ENCODE measurements around the gene UBL7. TPM values are rescaled to one million over a fixed set of nuclear protein-coding genes. Genes with fewer than 3 reads are reported as not detected.

The UBL7 gene
- total RNA-seq (2021) = 73.9 and 89.6 TPM in 2 replicates
- percentile 53 among the genes with signal in this experiment for Bru-seq, nascent RNA
- percentile 48 among the genes with signal in this experiment for BruChase-seq, experiment 1, labeled RNA remaining after a 2-hour chase
- BruChase-seq, experiment 2, labeled RNA remaining after a 6-hour chase = percentile 65 among the genes with signal in this experiment
- long read RNA-seq, transcript UBL7-209 (11 exons, 1,720 nt) = minor isoform, 5 of 287 reads
- long read RNA-seq, transcript UBL7-202 (11 exons, 1,427 nt) = minor isoform, 87 of 287 reads
- long read RNA-seq, transcript UBL7-201 (11 exons, 1,360 nt) = major isoform, 91 of 287 reads
- long read RNA-seq, partial matches to known transcripts = 48 of 287 reads
- long read RNA-seq, other reads (novel, unspliced or antisense) = 53 of 287 reads

DNA sequence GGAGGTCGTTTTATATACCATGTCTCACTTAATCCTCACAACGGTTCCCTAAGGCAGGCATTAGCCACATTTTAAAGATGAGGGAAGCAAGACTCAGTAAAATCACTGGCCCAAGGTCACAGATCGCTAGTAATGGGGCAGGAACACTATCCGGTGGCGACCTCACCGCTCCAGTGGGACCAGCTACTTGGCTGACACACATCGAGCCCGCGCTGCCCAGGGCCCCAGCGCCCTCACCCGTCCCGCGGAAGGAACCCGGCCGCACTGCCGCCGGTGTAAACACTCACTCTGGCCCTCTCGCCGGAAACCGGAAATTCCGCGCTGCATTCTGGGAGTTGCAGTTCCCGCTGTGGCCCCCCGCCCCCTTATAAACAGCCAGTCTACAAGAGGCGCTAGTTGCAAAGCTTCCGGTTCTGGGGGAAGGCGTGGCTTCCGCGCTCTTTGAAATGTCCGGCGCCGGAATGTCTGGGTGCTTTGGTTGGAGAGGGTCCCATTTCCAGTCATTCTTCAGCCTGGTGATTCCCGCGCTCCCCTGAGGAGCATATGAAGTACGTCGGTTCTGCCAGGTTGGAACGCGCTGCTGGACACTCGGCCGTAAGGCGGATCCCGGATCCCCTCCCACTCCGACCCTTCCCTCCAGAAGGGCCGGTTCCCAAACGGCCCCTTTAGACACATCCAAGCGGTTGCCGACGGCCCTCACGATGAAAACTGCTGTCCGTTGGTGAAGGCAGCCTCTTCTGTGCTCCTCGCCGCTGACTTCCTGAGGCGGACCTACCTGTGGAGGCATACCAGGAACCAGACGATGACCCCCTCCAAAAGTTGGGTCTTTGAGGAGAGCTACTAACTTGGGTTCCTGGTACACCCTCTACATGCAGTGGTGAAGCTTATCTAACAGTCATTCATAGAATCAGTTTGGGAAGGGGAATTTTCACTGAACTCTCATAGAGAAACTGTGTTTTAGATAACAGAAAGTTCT lies at the start of gene UBL7:
Gene UBL7, minus strand, starts transcription at position 290 of the 976 bp plus-strand sequence. CDS start 2,293 bp downstream, outside the sequence.
- POLR2A ChIA-PET (ENCODE audit: unreplicated experiment) = interaction anchor here (0.6 to 0.7 kb wide), 2 partner anchors 137 to 155 kb away, joined by 3 to 7 read pairs; no protein-coding TSS in a partner anchor
- H2AFZ ChIP-seq = peak within 1 kb of the TSS; percentile 88
- peaks cover 9% of the 10 kb centered on the region for H3K79me2 ChIP-seq (ENCODE audit: low read depth)
- peak within 1 kb of the TSS; percentile 41 for H3K27ac ChIP-seq
- no peaks in the 10 kb centered on the region for H3K36me3 ChIP-seq (ENCODE audit: low read depth)
- peak within 1 kb of the TSS; percentile 73 for H3K4me3 ChIP-seq
- H3F3A ChIP-seq (ENCODE audit: insufficient read depth, low read depth) = 0 out of 2 replicates have a peak, but pooled peaks cover 11% of the 10 kb centered on the region
- CTCF ChIA-PET = interaction anchor here (0.6 to 1.1 kb wide), 4 partner anchors 22 to 102 kb away, joined by 3 to 5 read pairs (median 3); no protein-coding TSS in a partner anchor
- no peaks in the 10 kb centered on the region for H3K27me3 ChIP-seq (ENCODE audit: insufficient read depth, low read depth)
- no peaks in the 10 kb centered on the region for H3K9me3 ChIP-seq (ENCODE audit: insufficient read depth, low read depth)
- DNase-seq = peak; percentile 90 to 95
- H3K4me1 ChIP-seq (replicated peaks; ENCODE audit: insufficient read depth) = 0 out of 2 replicates have a peak, but pooled peaks cover 7% of the 10 kb centered on the region
- H3K4me2 ChIP-seq = peak within 1 kb of the TSS; percentile 97
- TF ChIP-seq EZH2 (IDR thresholded peaks at IDR 0.05; ENCODE audit: low read depth) = no peak
- TF ChIP-seq, protein P1, sequence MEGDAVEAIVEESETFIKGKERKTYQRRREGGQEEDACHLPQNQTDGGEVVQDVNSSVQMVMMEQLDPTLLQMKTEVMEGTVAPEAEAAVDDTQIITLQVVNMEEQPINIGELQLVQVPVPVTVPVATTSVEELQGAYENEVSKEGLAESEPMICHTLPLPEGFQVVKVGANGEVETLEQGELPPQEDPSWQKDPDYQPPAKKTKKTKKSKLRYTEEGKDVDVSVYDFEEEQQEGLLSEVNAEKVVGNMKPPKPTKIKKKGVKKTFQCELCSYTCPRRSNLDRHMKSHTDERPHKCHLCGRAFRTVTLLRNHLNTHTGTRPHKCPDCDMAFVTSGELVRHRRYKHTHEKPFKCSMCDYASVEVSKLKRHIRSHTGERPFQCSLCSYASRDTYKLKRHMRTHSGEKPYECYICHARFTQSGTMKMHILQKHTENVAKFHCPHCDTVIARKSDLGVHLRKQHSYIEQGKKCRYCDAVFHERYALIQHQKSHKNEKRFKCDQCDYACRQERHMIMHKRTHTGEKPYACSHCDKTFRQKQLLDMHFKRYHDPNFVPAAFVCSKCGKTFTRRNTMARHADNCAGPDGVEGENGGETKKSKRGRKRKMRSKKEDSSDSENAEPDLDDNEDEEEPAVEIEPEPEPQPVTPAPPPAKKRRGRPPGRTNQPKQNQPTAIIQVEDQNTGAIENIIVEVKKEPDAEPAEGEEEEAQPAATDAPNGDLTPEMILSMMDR (conservative IDR thresholded peaks at IDR 0.05) = no peak
- H4K20me1 ChIP-seq (ENCODE audit: insufficient read depth) = no peaks in the 10 kb centered on the region
- BruUV-seq (replicated peaks) = TSS peak; percentile 81
- intact Hi-C loops (cut with micrococcal nuclease; ENCODE audit: unreplicated experiment) = loop anchor here (1.0 kb wide), 2 partner anchors 80 to 154 kb away; partner anchors contain the start of genes ARID3B and CLK3
- H3K9me2 ChIP-seq (ENCODE audit: insufficient read depth) = no peaks in the 10 kb centered on the region

GRCh38 chr15:74506515-74506840 lies 45.5 kb upstream of the UBL7 start:
- TF ChIP-seq EZH2 (IDR thresholded peaks at IDR 0.05; ENCODE audit: low read depth) = no peak
- TF ChIP-seq, protein P1 (conservative IDR thresholded peaks at IDR 0.05) = no peak
- intact Hi-C loops (cut with micrococcal nuclease; ENCODE audit: unreplicated experiment) = no loop called here
- ChIA-PET POLR2A (ENCODE audit: unreplicated experiment) (no interaction called here), CTCF (no interaction called here)
- H3K9me2 ChIP-seq (ENCODE audit: insufficient read depth) = no peaks in the 10 kb centered on the region
- no peaks in the 10 kb centered on the region for H3K36me3 ChIP-seq (ENCODE audit: low read depth)
- H3K27me3 ChIP-seq (ENCODE audit: insufficient read depth, low read depth) = no peaks in the 10 kb centered on the region
- no peak overlapping the region for H3K4me3 ChIP-seq
- DNase-seq = no peak
- H4K20me1 ChIP-seq (ENCODE audit: insufficient read depth) = no peaks in the 10 kb centered on the region
- no peak overlapping the region for H2AFZ ChIP-seq
- no peaks in the 10 kb centered on the region for H3K4me1 ChIP-seq (replicated peaks; ENCODE audit: insufficient read depth)
- no TSS peak for BruUV-seq (replicated peaks)
- no peaks in the 10 kb centered on the region; the same call in 1 of the 2 replicates for H3F3A ChIP-seq (ENCODE audit: insufficient read depth, low read depth)
- no peak overlapping the region for H3K4me2 ChIP-seq
- H3K79me2 ChIP-seq (ENCODE audit: low read depth) = no peaks in the 10 kb centered on the region
- no peaks in the 10 kb centered on the region for H3K9me3 ChIP-seq (ENCODE audit: insufficient read depth, low read depth)
- no peak overlapping the region for H3K27ac ChIP-seq

GRCh38 chr15:74505837-74506514 lies 45.0 kb upstream of the UBL7 start:
- intact Hi-C loops (cut with micrococcal nuclease; ENCODE audit: unreplicated experiment) = no loop called here
- H3K9me2 ChIP-seq (ENCODE audit: insufficient read depth) = no peaks in the 10 kb centered on the region
- no peak overlapping the region for H3K4me3 ChIP-seq
- H2AFZ ChIP-seq = no peak overlapping the region
- ChIA-PET POLR2A (ENCODE audit: unreplicated experiment) (no interaction called here), CTCF (no interaction called here)
- H3K79me2 ChIP-seq (ENCODE audit: low read depth) = no peaks in the 10 kb centered on the region
- TF ChIP-seq, protein P1 (conservative IDR thresholded peaks at IDR 0.05) = no peak
- TF ChIP-seq EZH2 (IDR thresholded peaks at IDR 0.05; ENCODE audit: low read depth) = no peak
- H3K27ac ChIP-seq = no peak overlapping the region
- no peaks in the 10 kb centered on the region for H3K27me3 ChIP-seq (ENCODE audit: insufficient read depth, low read depth)
- H3K4me2 ChIP-seq = no peak overlapping the region
- H4K20me1 ChIP-seq (ENCODE audit: insufficient read depth) = no peaks in the 10 kb centered on the region
- H3K4me1 ChIP-seq (replicated peaks; ENCODE audit: insufficient read depth) = no peaks in the 10 kb centered on the region
- no TSS peak for BruUV-seq (replicated peaks)
- H3F3A ChIP-seq (ENCODE audit: insufficient read depth, low read depth) = no peaks in the 10 kb centered on the region; the same call in 1 of the 2 replicates
- H3K9me3 ChIP-seq (ENCODE audit: insufficient read depth, low read depth) = no peaks in the 10 kb centered on the region
- DNase-seq = no peak
- H3K36me3 ChIP-seq (ENCODE audit: low read depth) = no peaks in the 10 kb centered on the region
